Activated CD8-positive, alpha-beta memory T cell treated with anti-CD3 and anti-CD28 coated beads for 48 hours (primary cell): ENCODE measurements around the gene ELP1.
"Not testable (repeated sequence)": the region's sequence is repeated elsewhere in the genome, so short reads cannot be mapped to it uniquely, and the experiment has no call there.

ENCODE experiments used
- DNase-seq, 3 experiments: peaks; one replicate each; pipeline ENCODE4 v3.0.0-alpha.2; 2020; ENCODE audit warnings: low read depth in 2 of 3, low spot score in 2 of 3

Gene ELP1

DNA sequence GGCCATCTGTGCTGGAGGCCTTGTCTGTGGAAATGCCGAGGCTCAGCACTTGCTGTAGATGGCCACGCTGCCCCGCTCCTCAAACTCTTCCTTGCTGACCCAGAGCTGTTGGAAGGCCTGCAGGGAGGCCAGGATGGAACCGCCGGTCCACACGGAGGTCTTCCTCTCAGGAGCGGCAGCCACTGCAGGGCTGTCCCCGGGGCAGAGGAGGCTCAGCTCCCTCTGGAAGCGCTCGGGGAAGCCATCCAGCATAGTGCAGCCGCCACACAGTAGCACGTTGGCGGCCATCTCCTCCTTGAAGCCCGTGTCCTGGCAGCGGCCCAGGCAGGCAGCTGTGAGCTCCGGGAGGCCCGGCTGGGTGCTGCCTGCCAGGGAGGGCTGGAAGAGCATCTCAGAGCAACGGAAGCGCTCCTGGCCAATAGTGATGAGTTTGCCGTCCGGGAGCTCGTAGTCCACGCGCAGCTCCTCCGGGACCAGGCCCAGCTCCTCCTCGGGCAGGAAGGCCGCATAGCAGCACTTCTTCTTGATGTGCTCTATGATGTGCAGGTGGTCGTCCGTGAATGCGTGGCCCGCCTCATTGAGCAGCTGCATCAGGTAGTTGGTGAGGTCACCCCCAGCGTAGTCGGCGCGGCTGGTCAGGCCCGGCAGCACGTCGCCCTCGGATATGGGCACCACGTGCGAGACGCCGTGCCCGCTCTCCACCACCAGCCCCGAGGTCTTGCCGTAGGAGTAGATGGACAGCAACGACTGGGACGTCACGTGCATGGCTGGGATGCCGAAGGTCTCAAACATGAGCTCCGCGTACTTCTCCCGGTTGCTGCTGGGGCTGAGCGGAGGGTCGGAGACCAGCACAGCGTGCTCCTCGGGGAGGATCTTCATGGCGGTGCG lies 79.0 kb downstream of the ELP1 start:
- no peak for DNase-seq

DNA sequence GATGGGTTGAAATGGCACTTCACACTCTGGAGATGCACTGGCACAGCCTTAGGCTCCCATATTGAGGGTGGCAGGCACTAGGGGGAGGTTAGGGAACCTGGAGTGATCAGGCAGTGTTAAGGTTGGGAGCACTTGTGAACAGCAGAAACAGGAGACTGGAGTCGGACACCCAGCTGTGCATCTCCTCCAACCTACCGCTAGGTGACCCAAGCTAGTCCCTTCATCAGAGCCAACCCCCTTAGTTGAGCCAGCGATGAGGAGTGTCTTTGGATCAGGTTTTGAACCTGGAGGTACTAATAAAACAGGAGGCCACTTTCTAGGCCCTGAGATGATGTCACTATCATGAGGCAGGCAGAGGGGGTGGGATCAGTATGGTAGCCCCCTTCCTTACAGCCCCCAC lies 79.8 kb downstream of the ELP1 start:
- DNase-seq = no peak

DNA sequence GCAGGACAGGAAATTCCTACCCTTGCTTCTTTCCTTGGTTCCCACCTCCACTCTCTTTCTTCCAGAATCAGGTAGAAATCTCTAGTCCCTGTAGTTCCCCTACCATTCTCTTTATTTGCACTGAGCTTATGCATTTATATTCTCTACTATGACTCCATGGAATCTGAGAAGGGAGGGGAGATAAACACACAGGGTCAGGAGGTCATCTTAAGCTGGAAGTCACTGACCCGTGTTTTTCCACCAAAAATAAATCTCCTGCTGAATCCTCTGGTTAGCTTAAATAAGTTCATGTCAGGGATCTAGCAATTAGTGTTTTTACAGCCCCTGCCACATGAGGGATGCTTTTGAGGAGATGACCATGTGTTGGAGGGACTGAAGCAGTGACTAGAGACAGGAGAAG lies 81.8 kb downstream of the ELP1 start:
- DNase-seq = no peak

DNA sequence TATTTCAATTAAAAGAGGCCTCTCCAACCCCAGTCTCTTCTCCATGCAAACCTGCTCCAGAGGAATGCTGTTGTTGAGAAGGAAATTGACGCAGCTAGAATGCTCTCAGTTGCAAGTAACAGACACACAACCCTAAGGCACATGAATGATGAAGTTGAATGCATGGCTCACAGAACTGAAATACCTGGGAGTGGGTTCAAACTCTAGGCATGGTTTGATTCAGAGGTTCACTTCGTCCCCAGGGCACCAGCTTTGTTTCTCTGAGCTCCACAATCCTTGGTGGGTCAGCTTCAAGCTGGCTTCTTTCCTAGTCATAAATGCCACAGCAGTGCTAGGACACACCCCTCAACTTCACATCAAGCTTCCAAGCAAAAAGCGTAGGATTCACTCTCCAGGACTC lies 82.8 kb downstream of the ELP1 start:
- no peak for DNase-seq

DNA sequence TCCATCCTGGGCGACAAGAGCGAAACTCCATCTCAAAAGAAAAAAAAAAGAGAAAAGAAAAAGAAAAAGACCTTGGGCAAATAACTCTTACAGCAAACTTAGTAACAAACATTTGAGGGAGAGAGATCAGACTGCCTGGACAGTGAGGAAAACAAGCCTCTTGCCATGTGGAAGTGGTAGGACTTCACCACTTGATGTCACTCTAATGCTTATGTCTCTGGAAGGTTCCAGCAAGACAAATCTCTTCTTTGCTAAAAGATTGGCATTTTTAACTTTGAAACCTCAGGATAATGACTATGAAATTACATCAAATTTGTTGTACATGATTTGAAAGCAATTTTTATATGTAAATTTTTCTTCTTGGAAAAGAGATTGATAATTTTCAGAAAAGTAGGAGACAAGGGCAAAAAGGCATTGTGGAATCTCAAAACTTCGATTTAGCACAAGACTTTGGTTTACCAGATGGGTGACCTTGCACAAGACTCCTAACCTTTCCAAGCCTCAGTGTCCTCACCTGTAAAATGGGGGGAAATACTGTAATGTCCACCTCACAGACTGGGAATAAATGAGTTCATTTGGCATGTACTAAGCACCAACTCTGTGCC lies 83.5 kb downstream of the ELP1 start:
- DNase-seq = no peak

DNA sequence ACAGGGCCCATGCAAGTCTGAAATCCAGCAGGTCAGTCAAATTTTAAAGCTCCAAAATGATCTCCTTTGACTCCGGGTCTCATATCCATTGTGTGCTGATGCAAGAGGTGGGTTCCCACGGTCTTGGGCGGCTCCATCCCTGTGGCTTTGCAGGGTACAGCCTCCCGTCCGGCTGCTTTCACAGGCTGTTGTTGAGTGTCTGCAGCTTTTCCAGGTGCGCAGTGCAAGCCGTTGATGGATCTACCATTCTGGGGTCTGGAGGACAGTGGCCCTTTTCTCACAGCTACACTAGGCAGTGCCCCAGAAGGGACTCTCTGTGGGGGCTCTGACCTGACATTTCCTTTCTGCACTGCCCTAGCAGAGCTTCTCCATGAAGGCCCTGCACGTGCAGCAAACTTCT lies 85.6 kb downstream of the ELP1 start:
- not testable (repeated sequence) for DNase-seq

DNA sequence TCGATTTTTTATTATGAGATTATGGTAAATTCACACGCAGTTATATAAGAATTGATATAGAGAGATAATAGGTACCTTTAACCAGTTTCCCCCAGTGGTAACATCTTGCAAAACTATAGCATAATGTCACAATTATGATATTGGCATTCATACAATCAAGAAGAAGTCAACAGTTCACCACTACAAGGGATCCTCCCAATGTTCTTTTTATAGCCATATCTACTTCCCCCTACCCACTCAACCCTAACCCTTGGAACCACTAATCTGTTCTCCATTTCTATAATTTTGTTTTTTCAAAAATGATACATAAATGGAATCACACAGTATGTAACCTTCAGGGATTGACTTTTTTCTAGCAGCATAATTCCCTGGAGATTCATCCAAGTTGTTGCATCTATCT lies 88.0 kb downstream of the ELP1 start:
- no peak for DNase-seq

DNA sequence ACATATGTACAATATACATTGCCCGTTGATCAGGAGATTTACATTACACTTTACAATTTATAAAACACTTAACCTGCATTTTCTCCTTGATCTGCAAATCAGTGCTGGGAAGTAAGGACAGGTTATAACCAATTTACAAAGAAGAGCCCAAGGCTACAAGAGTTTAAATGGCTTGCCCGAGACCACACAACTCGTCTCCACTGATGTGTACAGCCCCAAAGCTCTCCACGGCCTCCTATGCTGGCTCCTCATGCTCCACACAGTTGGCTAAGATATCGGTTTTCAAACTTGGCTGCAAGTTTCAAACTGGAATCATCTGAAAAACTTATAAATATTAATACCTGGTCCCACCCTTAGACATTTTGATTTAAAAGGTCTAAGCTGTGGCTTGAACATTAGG lies 88.4 kb downstream of the ELP1 start:
- no peak for DNase-seq

DNA sequence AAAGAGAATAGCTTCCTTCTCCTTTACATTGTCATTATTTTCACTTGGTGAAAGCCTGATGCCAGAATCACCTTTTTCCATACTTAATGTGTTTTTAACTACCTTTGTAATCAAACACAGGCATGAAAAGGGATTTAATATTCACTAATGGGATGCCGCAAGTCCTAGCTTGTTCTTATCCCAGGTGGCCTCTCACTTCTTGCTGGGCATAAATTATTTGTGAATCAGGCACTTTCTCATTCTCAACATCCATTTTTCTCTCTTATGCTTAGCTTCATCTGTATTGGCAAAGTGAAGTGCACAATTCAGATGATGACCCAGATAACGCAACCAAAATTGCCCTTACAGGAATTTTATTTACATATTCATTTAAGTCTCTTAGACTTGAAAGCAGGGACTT lies 89.1 kb downstream of the ELP1 start:
- DNase-seq = no peak

DNA sequence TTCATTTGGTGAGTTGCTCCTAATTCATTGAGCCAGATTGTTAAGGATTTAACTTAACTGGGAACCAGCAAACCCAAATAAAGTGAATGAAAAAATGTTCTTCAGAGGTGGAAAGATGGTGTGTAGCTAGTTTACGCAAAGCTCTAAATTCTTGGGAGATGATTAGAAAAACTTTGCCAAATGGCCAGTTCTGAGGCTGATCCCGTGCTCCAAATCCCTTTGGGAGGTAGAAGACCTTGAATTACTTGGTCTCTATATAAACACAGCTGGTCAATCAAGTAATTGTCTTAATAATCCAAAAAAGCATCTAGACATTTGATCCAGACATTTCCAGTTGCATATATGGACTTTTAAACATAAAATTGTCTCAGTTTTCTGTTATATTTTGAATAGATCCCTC lies 89.5 kb downstream of the ELP1 start:
- no peak for DNase-seq

DNA sequence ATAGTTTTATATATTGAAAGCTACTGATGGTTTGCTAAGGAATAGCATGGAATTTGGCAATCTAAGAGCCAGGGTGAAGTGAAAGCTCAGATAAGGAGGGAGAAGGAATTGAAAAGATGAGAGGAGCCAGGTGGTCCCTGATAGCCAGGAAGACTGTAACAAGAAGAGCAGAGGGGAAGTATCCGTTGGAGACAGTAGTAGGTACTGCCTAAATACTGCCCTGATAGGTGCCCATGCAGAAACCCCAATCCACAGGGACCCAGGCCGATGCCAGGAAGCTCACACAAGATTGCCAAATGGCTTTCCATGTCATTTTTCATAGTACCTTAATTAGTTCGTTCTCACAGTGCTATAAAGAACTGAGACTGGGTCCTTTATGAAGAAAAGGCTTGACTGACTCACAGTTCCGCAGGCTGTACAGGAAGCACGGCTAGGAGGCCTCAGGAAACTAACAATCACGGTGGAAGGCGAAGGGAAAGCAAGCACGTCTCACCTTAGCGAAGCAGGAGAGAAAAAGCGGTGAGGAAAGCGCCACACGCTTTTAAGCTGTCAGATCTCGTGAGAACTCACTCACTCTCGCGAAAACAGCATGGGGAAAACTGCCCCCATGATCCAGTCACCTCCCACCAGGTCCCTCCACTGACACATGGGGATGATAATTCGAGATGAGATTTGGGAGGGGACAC lies 91.2 kb downstream of the ELP1 start:
- DNase-seq = no peak

DNA sequence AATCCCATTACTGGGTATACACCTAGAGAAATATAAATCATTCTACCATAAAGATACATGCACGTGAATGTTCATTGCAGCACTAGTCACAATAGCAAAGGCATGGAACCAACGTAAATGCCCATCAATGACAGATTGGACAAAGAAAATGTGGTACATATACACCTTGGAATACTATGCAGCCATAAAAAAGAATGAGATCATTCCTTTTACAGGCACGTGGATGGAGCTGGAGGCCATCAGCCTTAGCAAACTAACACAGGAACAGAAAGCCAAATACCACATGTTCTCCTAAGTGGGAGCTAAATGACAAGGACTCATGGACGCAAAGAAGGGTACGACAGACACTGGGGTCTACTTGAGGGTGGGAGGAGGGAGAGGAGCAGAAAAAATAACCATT lies 94.4 kb downstream of the ELP1 start:
- DNase-seq = not testable (repeated sequence)

DNA sequence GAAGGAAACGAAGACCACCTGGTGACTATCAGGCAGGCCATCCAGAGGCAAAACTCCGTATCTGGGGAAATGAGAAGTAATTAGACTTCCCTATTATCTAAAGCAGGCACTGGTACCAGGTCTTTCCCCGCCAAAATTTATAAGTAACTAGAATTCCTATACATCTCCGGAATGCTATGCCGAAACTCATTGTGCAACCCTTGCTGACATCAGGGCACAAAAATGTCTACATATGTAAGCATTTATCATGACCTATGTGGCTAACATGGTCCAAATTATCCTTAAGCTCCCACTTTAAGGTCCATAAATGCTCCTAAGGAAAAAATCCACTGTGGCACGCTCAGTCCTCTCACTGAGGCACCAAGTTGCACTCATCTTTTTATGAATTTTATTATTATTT lies 95.9 kb downstream of the ELP1 start:
- DNase-seq = no peak

DNA sequence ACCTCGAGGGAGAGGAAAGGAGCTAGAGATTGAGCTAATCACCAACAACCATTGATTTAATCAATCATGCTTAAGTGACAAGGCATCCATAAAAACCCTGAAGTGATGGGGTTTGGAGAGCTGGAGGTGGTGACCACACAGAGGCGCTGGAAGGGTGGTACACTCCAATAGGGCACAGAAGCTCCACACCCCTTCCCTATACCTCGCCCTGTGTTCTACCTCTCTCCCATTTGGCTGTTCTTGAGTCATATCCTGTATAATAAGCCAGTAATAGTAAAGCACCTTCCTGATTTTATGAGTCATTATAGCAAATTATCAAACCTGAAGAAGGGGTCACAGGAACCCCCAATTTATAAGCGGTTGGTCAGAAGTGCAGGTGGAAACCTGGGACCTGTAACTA lies 96.4 kb downstream of the ELP1 start:
- DNase-seq = no peak

DNA sequence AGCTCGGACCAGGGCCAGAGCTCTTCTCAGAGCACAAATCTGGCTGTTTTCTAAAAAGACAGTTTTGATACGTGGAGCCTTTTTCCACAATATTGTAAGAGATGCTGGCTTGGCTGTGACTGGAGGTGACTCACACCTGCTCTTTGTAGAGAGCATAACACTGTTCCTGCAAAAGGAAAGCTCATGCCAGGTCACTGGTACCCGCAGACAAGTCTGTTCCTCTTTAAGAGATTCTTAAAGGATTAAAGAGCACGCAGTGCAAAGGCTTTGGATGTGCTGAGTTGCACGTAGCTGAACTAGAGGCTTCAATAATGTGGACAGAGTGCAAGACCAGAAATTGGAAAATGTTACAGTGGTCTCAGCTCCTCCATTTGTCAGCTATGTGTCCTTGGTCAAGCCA lies 97.1 kb downstream of the ELP1 start:
- no peak for DNase-seq

DNA sequence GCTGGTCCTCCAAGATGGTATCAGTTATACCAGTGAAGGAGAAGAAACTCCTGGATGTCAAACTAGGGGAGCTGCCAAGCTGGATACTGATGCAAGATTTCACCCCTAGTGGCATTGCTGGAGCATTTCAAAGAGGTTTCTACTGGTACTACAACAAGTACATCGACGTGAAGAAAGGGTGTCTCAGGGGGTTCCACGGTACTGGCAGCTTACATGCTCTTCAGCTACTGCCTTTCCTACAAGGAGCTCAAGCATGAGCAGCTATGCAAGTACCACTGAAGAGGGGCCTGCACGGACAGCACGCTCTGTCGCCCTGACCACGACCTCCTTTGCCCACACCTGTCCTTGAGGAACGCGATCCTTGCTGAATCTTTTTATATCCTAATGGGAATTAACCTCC lies 97.6 kb downstream of the ELP1 start:
- no peak for DNase-seq

DNA sequence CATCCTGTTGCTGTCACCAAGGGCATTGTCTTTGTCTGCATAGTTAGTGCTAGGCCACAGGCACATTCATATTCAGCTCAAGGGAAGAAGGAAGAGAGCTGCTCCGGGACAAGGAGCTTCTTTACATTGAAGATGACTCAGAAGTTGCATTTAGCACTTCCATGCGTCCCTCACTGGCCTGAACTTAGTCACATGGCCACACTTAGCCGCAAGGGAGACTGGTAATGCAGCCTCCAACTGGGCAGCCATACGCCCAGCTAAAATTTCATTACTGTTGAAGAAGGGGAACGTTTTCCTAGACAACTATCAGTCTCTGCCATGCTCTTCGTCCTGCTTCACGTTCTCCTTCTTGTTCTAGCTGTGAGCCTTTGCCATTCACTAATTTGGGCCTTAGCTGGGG lies 98.1 kb downstream of the ELP1 start:
- no peak for DNase-seq

DNA sequence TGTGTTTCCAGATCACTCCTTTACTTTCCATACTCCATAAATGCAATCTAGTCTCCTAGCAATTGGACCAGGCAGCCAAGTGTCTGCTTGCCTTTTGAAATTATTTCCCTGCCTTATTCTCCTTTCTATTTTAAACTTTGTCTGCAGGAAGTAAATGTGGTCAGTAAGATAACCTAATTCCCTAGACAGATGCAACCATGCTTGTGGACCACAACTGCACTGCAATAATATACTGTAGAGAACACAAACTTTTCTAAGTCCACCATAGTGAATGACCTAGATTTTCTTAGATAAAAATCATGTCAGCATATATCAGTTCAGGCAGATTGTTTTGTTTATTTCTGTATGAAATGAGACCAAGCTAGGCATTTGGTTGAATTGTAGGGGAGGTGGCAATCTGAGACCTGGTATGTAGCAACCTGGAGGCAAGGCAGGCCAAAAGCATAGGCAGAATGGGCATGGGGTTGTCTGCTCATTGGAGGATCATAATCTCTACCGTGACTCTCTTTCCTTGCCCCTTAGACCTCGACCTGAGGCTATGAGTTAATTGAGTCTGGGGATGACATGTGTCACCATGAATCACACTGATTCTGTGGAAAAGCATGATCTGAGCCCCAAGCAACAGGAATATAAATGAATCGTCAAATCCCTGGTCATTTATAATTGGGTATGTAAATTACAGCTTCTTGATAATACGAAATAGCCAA lies 98.8 kb downstream of the ELP1 start:
- no peak for DNase-seq

DNA sequence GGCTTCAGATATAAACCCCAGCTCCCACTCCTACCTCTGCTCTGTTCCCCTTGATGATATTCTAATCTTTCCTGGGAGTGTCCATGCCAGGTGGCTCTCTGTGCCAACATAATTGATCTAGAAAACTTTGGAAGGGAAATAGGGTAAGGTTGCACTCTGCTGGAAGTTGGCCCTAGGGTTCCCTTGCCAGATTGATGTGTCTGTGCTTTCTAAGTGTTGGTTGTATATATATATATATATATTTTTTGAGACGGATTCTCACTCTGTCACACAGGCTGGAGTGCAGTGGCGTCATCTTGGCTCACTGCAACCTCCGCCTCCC lies 101.8 kb downstream of the ELP1 start:
- no peak for DNase-seq

DNA sequence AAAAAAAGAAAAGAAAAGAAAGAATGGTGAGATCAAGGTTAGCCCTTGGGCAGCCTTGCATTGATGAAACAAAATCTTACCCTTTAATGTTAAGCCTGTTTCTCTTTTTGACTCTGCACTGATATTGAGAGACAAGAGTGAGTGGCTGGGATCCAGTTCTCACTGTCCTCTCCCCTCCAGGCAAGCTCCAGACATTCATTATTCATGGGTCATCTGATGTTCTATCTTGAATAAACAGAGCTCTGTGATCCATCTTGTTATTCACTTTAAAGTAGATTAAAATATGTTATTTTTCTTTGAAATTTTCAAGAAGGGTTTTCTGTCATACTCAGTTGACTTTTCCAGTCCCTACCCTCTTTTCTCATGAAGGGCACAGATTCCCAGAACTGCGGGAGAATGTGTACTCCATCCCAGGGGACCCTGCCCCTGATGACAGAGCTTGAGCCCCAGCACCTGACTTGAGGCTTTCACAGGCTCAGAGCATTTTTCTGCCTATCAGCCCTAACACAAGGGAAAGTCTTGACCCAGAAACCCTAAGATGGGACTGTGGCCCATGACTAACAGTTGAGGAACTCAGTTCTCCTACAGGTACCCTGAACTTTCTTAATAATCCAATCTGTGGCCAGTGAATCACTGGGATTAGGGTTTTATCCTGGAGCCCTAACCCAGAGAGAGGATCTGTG lies 102.3 kb downstream of the ELP1 start:
- no peak for DNase-seq

DNA sequence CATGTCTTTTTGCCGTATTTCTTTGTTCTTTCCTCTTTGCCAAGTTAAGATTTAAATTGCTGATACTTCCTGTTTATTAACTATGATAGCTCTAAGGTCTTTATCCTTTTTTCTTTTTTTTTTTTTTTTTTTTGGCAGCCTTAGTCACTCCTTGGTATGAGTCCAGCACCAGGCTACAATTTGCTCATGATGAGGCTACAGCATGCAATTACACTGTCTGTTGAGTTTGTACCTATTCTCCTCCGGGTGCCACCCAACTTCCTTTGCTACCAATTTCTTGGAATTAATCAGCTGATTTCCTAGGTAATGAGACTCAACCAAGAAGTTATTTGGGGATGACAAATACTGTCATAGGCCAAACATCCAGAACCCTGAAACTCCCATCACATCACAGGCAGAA lies 103.7 kb downstream of the ELP1 start:
- no peak for DNase-seq
